Fibroblast of lung (primary cell): ENCODE results near the gene ERBB4.

Experiments used
- EZH2 ChIP-seq: IDR thresholded peaks from 2 replicates; pipeline ENCODE4 v1.5.1; 2012; ENCODE audit warnings: low read length, control low read depth, mild to moderate bottlenecking; ENCODE audit errors: missing control alignments
- TF ChIP-seq, protein P1 (sequence below), 2 donors: IDR thresholded peaks in 1 of 2; conservative IDR thresholded peaks in 1 of 2; 1 replicate in 1 of 2; 2 replicates in 1 of 2; pipeline ENCODE4 v1.5.1; 2011 to 2012; ENCODE audit warnings: low read length in 2 of 2, control low read depth in 1 of 2, inconsistent platforms in 1 of 2, low read depth in 1 of 2, mild to moderate bottlenecking in 1 of 2

DNA sequence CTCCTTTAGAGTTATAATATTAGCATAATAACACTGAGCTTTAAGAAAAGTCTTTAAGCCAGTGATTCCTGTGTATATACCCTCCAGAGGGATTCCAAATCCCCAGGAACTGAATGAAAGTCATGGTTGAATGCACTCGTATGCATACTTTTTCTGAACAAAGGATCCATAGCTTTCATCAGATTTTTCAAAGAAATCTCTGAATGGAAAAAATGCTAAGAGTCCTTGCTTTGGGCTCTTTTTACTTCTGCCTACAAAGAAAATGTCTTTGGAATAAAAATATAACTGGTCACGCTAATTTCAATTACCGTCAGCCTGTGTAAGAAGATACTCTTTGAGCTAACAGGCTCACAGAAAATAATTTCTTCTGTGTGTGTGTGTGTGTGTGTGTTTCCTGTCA lies 939.5 kb downstream of the ERBB4 start:
- TF ChIP-seq EZH2 = no peak
- TF ChIP-seq, protein P1, sequence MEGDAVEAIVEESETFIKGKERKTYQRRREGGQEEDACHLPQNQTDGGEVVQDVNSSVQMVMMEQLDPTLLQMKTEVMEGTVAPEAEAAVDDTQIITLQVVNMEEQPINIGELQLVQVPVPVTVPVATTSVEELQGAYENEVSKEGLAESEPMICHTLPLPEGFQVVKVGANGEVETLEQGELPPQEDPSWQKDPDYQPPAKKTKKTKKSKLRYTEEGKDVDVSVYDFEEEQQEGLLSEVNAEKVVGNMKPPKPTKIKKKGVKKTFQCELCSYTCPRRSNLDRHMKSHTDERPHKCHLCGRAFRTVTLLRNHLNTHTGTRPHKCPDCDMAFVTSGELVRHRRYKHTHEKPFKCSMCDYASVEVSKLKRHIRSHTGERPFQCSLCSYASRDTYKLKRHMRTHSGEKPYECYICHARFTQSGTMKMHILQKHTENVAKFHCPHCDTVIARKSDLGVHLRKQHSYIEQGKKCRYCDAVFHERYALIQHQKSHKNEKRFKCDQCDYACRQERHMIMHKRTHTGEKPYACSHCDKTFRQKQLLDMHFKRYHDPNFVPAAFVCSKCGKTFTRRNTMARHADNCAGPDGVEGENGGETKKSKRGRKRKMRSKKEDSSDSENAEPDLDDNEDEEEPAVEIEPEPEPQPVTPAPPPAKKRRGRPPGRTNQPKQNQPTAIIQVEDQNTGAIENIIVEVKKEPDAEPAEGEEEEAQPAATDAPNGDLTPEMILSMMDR (conservative IDR thresholded peaks at IDR 0.05 in 1 of 2, IDR thresholded peaks at IDR 0.05 in 1 of 2; ENCODE audit: low read depth in 1 of 2, low read length in 2 of 2) = no peak
